ELF-1 (cell line): ENCODE measurements around the gene ATP8B3.

ENCODE experiments used
- DNase-seq: peaks from one replicate; pipeline ENCODE4 v3.0.0-alpha.2; 2016; ENCODE audit warnings: low read depth, low spot score

The ATP8B3 gene

DNA sequence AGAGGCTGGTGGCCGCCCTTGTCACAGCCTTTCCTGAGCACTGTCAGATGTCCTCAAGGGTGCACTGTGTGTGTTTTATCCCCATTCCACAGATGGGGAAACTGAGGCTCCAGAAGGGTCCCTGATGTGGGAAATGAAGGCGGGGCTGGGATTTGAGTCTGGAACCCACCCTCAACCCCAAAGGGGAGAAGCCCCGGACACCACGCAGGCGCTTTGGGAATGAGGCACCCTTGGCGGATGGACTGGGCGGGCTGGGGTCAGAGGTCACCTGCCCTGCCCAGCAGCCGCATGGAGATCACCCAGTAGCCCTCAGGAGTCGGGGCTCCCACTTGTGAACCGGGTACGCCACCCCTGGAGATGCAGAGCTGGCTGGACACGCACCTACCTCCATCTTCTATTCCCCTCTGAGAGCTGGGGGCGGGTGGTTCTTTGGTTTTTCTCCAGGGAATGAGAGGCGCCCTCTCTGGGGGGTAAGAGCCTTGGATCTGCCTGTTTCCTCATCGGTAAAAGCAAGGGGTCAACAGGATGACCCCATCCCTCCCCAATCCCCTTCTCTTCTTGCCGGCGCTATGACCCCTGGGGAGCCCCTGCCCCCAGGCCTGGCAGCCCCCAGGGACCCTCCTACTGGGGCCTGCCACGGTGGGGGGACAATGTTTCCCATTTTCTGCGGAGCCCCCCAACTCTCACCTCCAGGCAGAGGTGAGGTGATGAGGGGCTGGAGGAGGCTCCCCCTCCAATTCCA is 67.1 kb downstream of the ATP8B3 start:
- DNase-seq, result no peak

- DNase-seq, result no peak
Observed at GRCh38 chr19:1744133-1744665, 67.9 kb downstream of the ATP8B3 start.

- no peak for DNase-seq
Observed at GRCh38 chr19:1742989-1743696, 68.9 kb downstream of the ATP8B3 start.

GRCh38 chr19:1739960-1740629 is 72.0 kb downstream of the ATP8B3 start:
- no peak for DNase-seq

- DNase-seq, result no peak
Observed at GRCh38 chr19:1736927-1737326, 75.1 kb downstream of the ATP8B3 start.

DNA sequence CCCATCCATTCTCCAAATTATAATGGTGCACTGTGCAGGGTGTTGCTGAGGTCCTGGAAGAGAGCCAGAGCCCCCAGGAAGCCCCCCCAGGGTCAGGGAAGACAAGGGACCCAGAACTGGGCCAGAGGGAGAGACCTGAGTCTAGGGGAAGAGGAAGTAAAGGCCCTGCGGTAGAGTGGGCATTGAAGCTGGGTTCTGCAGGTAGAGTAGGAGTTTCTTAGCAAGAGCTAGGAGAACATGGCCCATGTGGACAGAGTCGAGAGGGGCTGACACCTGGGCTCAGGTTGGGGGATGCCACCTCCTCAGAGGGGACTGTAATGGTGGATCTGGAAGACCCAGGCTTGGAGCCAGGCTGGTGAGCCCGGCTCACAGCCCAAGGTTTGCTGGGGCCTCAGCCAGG is 75.8 kb downstream of the ATP8B3 start:
- no peak for DNase-seq

DNA sequence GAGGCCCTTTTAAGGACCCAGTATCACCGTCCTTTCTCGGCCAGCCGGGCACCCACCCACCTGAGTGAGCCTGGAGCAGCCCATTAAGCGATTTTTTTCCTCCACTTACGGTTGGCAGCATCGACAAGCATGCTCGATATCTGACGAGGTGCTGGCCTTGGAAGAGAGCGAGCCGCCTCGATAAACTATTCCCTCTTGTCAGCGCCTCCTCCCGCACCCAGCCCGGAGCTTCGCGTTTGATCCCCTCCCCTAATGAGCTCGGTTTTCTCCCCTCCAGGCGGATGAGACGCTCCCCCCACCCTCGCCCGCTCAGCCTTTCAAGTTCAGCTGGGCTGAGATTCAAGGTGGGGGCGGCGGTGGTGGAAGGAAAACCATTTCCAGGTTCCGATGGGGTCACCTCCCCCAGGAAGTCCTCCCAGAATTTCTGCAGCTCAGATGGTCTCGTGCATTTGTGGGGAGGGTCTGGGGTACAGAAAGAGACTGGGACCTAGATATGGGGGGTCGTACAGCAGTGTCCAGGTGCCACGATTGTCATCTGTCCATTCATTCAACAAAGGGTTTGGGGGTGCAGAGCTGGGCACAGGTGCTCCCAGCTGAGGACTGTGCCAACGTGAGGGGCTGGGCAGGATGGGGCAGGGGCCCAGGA is 77.6 kb downstream of the ATP8B3 start:
- DNase-seq, result no peak
